ENCODE results near the gene MKRN2. TPM values are rescaled to one million over a fixed set of nuclear protein-coding genes. Genes with fewer than 3 reads are reported as not detected.

MKRN2 gene
- total RNA-seq, 4 donors from 2014 or later: 17.6 to 59.5 (median 38.1) TPM

GRCh38 chr3:12632523-12632922 lies 75.6 kb downstream of the MKRN2 start:
- TF ChIP-seq POLR2A (IDR thresholded peaks at IDR 0.05): no peak
- TF ChIP-seq CTCF (IDR thresholded peaks at IDR 0.05): no peak
- H3K36me3 ChIP-seq: no peaks in the 10 kb centered on the region
- H3K27me3 ChIP-seq: no peaks in the 10 kb centered on the region
- H3K9me3 ChIP-seq: no peaks in the 10 kb centered on the region
- H3K4me1 ChIP-seq: peaks cover 0 to 2% of the 10 kb centered on the region in 2 donors
- no peak overlapping the region for H3K27ac ChIP-seq
- DNase-seq: no peak
- intact Hi-C loops (cut with DNase I; ENCODE audit: low total_unique reads): no loop called here
- H3K4me3 ChIP-seq: no peak overlapping the region

GRCh38 chr3:12633108-12633507 lies 76.2 kb downstream of the MKRN2 start:
- intact Hi-C loops (cut with DNase I; ENCODE audit: low total_unique reads): no loop called here
- Histone ChIP-seq H3K4me3 (no peak overlapping the region), H3K27me3 (no peaks in the 10 kb centered on the region), H3K27ac (no peak overlapping the region), H3K4me1 (peaks cover 0 to 4% of the 10 kb centered on the region in 2 donors), H3K36me3 (no peaks in the 10 kb centered on the region), H3K9me3 (no peaks in the 10 kb centered on the region)
- DNase-seq: no peak
- TF ChIP-seq POLR2A (IDR thresholded peaks at IDR 0.05) (no peak), CTCF (IDR thresholded peaks at IDR 0.05) (no peak)

Small RNA genes within 50 kb of the gene (small RNA-seq; reads per million reads assigned to genes)
- gene RF00017 (not detected), gene RNA5SP123 (not detected), gene RNU6-377P (not detected)

Other genes starting within 250 kb of the MKRN2 start
- gene TSEN2, start 72.6 kb upstream of the MKRN2 start, total RNA-seq: 10 to 100 TPM; 10.3 to 37.8 (median 20.4) TPM
- gene MKRN2OS, start 11.6 kb upstream of the MKRN2 start, total RNA-seq: not detected
- 100 to 1,000 TPM in 2 of 4 donors, 10 to 100 TPM in 2; 74.5 to 123 (median 110) TPM for gene RAF1, start 107.0 kb downstream of the MKRN2 start, total RNA-seq
- gene TMEM40, start 202.2 kb downstream of the MKRN2 start, total RNA-seq: not detected
- 10 to 100 TPM in 3 of 4 donors, 1 to 10 TPM in 1; 6.8 to 42.0 (median 22.1) TPM for gene CAND2, start 239.6 kb downstream of the MKRN2 start, total RNA-seq

Measured in uterus (tissue), 4 donors.